SW 1271 (cell line): Measurements from ENCODE around the gene ARG1.

Experiments
- DNase-seq, 2 experiments: peaks; one replicate each; lab custom pipeline; 2025; lab: John Stamatoyannopoulos, UW

ARG1 gene

DNA sequence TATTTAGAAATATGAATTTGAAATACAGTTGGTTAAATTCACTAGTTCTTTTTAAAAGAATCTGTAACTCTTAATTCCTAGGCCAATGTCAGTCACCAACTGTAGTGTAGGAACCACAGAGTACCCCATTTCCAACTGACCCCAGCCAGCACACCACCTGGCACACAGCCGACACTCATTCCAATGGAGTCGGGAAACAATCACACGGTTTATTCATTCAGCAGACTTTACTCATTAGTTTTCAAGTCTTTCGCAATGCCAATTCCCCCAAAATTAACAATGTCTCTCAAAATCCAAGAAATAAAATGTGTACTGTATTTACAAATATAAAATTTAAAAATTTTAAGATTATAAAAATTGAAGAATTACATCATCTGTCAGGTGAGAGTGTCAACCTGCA, 13.5 kb downstream of the ARG1 start:
- no peak for DNase-seq

DNA sequence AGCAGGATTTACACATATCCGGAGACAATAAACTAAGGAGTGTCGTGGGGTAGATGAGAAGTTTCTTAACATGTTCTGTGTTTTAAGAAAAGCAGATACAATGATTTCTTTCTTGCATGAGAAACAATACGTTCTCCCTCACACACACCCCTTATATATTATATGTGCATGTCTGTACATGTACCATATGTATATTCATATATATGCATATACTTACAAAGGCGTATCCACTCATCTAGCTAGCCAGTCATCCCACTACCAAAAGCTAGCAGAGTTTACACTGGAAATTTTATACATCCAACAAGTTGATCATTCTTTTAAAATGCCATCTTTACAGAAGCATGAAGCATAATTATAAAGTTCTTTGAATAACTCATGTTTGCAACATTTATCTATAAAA, 14.9 kb downstream of the ARG1 start:
- no peak for DNase-seq

DNA sequence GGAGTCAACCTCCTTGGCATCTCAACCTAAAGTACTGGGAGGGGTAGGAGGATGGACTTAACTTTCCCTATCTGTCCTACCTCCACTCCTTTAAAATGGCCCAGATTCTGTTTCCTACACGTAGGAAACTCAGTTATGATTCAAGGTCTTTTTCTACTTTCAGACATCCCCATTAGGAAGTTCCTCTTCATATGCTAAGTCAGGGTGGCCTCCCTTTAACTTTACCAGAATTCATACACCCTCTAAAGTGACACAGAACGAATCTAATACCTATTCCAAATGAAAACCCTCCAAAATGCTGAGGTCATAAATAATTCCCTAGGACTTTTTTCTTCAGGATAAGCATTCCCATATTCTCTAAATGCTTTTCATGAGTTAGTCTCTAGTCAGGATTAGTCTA, 15.6 kb downstream of the ARG1 start:
- no peak for DNase-seq

DNA sequence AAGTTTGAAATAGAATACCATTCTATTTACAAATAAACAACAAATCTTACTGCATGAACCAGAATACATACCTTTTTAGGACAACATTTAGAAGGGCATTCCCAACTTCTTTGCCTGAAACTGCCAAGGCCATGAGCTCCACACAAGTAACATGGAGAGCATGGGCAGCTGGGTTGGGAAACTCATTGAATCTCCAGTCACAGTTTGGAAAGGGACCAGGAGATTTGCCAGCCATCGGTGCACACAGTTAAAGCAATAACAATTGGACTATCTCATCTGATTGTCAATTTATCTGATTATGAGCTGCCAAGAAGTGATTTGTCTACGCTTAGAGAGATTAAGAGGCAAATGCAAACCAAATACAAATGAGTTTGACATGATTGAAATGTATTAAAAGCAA, 19.9 kb downstream of the ARG1 start:
- DNase-seq, result no peak

DNA sequence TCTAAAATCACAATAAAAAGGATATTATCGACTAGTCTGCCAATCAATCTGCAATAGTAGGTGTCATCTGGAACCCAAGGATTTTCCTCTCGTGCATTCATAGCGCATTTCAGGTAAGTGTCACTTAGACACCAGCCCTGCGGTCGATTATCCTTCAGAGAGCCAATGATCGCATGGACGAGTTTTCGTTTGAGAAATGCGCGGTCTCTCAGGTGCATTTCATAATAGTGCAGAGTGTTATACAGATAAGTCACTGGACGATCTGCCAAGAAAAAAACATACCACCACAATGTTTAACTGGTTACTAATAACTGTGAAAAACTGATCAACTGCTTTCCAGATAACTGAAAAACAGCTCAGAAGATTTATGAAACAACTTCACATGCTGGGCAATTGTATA, 21.0 kb downstream of the ARG1 start:
- DNase-seq, result no peak

DNA sequence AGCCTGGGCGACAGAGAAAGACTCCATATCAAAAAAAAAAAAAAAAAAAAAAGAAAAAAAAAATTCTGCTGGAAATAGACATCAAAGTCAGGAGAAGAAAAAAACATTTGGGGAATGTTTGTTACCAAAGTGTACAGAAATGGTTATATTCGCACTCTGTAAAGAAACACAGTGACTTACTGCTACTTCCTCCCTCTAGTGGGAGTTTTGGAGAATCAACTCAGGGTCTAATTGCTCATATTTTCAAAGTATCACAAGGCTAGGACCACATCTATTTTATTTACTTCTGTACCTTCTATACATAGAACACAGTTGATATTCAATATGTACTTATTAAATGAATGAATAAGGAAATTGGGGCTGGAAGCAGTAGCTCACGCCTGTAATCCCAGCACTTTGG, 24.4 kb downstream of the ARG1 start:
- peak in 1 of 2 experiments; percentile 4 for DNase-seq

DNA sequence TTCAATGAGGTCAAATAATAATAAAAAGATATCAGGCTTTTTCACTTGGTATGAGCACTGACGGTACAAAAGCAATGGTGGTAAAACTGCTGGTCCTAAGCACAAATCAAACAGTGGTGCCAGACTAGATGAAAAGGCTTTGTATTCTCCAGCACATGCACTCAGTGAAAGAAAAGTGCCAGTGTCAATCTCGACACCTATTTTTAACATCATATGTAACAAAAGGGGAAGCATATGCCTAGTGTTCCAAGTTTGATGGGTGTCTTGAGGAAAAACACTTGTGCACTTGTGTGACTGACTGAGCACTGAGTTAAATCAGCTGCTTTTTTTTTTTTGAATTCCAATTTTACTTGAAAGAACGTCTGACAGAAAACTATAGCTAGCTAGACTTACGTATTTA, 27.7 kb downstream of the ARG1 start:
- no peak for DNase-seq

DNA sequence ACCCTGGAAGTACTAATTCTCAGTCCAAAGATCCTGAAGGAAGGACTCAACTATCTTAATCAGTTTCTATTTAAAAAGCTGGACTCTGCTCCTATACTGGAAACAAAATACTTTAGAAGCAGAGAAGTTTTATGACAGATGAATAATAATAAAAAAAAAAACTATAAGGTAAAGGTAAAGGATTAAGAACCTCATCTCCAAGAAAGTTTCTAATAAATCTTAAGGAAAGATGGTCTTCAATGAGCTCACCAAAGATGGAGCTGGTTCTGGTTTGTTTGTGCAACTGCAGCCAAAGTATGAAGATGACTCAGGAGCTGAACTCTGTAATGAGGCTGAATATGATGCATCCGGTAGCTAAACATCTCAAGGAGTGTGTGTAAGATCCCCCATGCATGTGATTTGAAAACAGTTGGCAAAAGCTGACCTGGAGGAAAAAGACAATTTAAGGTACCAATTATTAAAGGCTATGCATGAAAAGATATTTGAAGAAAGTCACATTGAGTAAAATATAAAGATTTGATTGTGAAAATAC, 29.8 kb downstream of the ARG1 start:
- no peak for DNase-seq

DNA sequence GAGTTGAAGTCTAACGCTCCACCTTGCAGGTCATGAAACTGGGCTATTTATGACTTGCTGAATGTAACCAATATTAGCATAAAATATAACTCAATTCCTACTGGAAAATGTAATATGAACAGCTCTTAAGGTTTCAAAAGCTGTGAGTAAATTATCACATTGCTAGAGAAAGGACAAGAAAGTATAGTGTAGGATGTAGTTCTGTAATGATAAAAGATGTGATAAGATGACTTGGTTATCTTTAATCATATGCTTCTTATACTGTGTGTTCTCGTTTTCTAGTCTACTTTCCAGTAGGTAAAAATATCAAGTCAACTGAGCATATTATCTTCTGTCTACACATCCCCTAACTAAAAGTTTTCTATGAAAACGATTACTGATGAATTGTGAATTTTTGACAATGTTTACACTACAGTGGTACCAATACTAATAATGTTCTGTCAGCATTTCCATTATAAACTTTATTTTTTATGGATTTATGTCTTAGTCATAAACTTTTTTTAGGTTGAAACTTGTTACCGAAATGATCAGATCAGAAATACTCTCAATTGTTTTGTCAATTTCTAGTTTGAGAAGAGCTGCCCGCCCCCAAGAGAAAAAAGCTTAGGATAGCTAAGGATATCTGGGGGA, 40.4 kb downstream of the ARG1 start:
- no peak for DNase-seq

DNA sequence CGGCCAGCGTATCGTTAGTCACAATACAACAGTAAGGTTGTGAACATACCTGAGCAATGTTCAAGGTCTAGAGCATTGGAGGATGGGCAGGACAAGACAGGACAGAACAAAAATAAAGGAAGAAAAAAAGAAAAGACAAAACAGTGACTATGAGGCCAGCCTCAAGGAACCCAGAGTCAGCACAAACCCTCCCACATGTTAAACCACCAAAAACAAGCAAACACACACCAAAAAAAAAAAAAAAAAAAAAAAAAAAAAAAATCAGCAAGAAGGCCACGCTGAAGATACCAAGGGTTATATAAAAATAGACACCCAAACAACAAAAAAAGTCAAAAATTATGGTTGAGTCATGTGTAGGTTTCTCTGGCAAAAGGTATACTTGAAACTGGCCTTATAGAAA, 42.2 kb downstream of the ARG1 start:
- DNase-seq, result no peak

DNA sequence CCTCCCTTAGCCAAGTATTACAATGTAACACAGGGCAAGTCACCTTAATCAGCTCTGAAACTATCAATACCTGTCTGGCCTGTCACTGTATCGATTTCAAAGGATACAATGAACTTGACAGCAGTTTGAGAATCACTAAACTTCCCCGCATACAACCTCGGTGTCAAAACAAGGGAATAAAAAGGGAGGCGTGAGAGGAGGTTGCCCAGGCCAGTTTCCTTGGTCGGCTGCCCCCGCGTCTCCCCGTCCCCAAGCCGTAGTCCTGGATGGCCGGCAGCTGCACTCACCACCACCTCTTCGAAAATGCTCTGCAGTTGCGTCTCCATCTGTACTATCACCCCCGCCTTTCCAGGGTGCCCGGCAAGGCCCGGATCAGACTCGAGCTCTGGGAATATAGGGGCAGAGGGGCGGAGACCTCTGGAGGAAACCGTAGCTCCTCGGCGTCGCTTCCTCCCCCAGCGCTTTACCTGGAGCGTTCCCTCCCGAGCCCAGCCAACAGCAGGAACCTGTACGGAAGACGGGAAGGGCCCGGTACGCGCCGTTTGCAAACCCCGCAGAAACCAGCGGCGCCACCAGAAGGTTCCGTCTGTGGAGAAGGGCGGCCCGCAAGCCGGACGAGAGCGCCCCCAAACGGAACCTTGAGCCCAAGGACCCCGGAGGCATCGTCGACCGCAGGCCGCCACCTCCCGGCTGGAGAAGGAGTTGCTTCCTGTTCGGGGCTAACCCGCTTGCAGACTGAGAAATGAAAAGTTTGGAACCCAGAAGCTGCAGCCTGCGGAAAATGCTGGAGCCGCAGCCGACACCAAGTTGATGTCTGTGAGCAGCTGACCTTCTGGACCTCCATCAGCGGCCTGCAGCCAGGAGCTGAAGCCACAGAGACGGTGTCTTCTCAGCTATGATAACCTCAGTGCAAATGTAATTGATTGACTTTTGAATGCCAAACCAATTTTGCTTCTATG, 55.0 kb downstream of the ARG1 start, which contains the start of gene MED23:
Gene MED23, minus strand, starts transcription at position 519 of the 959 bp plus-strand sequence. Its CDS starts 193 bp downstream, at position 326.
- peak; percentile 79 to 91 for DNase-seq

DNA sequence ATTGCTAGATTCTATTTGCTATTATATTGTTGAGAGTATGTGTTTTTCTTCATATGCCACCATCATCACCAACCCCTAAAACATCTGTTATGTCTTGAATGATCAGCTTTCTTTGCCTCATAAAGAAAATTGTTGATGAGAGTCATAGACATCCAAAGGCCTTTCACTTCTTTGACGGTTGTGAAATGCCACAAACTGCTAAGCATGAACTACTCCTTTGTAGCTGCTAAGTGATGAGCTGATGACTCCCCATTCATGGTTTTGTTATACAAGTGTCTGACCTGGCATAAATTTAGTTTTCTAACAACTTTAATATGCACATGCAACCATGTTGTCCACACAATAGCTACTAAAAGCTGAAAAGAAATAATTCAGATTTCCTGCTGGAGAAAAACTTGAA, 55.7 kb downstream of the ARG1 start:
- DNase-seq, result no peak

DNA sequence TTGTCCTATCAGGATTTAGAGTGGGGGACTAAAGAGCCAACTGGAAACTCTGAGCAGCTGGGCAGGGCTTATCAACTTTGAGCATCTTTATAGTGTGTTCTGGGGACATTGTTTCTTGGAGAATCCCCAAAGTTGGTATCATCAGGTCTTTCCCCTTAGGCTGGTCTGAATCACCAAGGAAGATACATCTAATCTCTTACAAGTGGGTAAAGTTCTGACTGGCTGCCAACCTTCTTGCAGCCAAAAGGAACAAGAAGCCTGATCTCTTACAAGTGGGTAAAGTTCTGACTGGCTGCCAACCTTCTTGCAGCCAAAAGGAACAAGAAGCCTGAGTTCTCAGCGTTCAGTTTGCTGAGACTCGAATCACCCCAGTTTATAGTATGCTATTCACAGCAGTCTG, 56.6 kb downstream of the ARG1 start:
- DNase-seq, result no peak

DNA sequence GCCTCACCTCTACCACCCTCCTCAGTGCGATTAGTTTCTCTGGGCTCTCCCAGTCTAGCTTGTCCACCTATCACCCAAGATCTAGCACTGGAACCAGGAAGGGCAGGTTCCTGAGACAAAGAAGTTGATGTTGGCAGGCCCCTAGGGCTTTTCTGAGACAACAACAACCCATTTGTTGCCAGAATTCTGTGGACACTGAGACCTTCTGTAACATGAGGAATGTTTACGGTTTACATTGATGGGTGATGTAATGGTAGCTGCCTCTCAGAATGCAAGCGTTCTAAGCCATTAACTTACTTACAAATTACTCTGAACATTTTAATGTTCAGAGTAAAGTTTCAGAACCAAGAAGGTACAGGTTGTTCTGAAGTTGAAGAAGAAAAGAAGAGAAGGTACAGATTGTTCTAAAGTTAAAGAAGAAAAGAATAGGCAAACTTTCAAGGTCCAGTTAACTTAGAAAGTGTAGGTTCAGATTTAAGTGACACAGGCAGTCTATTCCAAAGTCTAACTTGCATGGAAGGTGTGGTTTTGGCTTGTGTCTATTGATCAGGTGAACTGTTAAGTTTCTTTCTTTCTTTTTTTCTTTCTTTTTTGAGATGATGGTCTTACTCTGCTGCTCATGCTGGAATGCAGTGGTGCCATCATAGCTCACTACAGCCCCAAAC, 58.7 kb downstream of the ARG1 start:
- DNase-seq, result no peak
